Erythroblast (primary cell): ENCODE data around the gene NNT.
A peak's percentile ranks its signal among the peaks of the same experiment; 100 is the strongest.
"Not testable (repeated sequence)": the region's sequence is repeated elsewhere in the genome, so short reads cannot be mapped to it uniquely, and the experiment has no call there.

Source experiments
- DNase-seq, 2 experiments: peaks; one replicate each; lab custom pipeline; 2025; lab: John Stamatoyannopoulos, UW
- GATA1 ChIP-seq: IDR thresholded peaks from 2 replicates; pipeline ENCODE4 v1.6.1; 2011; ENCODE audit warnings: low read depth, mild to moderate bottlenecking, control low read depth, low read length, moderate library complexity
- POLR2A ChIP-seq: IDR thresholded peaks from 2 replicates; pipeline ENCODE4 v1.6.1; 2011; ENCODE audit warnings: mild to moderate bottlenecking, low read length

Gene NNT

DNA sequence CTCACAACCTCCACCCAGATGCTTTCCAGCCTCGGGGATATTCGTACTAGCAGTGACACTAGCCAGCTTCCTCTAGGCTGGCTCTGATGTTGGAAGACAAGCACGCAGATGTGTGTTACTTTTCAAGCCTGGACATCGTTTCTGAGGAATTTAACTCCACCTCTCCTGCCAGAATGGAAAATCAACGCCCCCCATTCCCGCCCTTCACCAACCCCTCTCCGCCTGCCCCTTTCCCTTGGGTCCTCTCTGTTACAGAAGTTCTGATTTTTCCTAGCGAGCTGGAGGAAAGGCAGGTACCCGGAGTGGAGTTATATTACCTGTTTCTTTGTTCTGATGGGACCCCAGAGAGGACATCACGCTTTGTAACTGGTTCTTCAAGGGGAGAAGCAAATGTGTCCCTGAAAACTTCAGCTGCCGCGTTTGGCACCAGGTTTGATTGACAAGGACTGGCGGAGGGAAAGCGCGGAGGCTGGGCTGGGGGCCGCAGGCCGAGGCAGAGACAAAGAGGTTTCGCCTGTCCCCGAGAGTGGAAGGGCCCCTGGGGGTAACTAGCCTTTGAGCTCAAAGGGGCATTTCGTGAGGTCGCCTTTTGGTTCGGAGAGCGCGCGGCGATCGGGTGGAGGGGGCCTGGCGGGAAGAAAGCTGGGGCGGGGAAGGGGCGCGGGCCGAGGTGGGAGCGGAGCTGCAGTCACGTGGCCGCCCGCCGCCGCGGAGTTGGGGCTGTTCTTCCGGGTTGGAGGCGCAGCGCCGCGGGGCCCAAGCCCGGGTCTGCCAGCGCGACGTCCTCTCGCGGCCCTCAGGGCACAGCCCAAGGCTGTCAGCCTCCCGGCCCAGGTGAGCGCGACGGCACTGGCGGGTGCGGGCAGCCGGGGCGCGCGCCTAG, at the start of gene NNT:
Gene NNT, plus strand, starts transcription at position 720 of the 883 bp plus-strand sequence. CDS start 6,016 bp downstream, outside the sequence.
- no peak for TF ChIP-seq POLR2A
- no peak for TF ChIP-seq GATA1

DNA sequence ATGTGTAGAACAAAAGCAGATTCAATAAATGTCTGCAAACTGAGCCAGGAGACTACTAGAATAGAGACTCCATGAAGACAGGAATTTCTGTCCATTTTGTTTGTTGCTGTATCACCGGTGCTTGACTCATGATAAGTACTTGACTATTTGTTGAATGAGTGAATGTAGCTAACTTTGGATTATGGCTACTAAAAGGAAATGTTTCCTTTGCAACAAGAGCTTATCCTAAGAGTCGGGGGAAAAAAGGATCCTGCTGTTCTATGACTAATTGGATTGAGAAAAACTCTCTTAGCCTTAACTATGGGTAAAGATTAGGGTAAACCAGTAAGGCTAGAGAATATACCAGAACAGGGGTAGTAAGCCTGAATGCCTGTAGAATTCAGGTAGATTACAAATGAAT, 49.6 kb upstream of the NNT start:
- no peak for DNase-seq
- TF ChIP-seq GATA1 = no peak
- no peak for TF ChIP-seq POLR2A

More for the DNA sequence above, at the start of gene NNT:
- peak; percentile 83 to 85 for DNase-seq

DNA sequence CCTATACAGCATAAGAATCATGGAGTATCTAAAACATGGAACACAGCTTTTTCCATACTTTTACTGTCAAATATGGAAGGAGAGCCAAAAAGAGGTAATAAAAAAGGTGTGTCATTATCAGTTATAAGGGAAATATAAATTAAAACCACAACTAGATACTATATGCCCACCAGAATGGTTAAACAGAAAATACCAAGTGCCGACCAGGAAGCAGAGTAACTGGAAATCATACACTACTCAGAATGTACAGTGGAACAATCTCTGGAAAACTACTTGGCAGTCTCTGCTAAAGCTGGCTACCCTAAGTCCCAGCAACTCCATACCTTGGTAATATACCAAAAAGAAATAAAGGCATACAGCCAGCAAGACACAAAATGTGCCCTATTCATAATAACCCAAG, 48.5 kb upstream of the NNT start:
- TF ChIP-seq POLR2A (no peak), GATA1 (no peak)
- DNase-seq = no peak

DNA sequence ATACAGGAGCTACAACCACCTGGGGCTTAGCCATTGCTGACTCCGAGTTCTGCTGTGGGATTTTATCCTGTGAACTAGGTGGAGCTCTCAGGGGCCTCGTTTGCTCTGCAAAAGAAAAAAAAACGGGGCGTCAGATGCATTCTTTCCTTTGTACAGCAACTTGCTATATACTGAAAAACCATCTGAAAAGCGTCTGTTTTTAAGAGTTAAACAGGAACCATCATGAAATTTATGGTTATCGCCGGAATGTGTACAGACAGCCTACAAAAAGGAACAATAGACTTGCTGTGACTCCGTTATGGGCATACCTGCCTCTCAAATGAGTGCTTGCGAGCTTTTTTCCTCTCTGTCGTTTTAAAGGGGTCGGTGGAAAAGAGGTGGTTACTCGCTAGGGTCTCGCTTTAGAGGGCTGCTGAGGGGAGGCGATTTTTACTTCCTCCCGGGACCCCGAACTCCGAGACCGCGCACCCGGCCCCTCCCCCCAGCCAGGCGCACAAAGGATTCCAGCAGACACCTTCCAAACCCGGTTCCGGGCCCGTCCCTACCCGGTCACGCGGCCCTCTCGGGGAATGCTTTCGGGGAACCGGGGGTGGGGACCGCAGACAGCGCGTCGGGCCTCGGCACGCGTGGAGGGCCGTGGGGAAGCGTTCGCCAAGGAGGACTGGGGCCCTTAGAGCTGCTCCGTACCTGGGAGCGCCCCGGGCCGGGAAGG, 46.9 kb upstream of the NNT start:
- no peak for TF ChIP-seq GATA1
- peak; percentile 71 to 76 for DNase-seq

DNA sequence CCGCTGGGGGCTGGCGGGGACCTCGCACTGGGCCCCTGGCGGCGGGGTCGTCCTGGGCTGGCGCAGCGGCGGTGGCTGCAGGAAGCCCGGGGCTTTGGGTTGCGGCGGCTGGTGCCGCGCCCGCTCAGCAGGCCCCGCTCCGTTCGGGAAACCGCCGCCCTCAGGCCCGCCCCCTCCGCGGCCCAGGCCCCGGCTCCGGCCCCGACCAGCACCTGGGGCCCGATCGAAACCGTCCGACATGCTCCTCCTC, 46.4 kb upstream of the NNT start:
- DNase-seq = not testable (repeated sequence)

DNA sequence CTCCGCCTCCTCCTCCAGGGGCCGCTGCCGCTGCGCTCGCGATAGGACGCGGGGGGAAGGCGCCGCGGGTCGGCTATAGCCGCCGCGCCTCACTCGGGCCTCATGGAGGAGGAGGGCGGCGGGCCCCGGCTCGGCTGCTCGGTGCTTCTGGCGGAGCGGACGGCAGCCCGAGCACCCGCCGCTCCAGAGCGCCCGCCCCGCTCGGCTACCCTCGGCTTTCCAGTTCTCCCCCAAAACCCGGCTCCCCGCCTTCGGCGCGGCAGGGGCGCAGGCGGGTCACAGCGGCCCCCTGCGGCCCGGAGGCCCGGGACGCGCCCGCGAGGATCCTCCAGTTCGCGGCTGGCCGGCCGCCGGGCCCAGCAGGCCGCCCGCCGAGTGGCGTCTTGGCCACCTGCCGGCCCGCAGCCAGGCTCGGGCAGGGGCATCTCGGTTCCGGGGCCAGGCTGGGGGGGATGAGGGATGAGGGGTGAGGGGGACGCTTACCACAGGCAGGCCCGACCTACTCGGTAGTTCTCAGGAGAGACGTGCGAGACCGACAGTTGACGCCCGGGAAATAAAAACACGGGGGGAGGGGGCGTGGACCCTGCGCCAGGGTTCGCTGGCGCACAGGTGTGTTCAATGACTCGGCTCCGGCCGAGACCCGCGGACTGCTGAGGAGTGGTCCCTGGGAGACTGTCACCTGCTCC, 46.0 kb upstream of the NNT start, which contains the start of gene PAIP1:
Gene PAIP1, minus strand, starts transcription at position 221 of the 686 bp plus-strand sequence. CDS start 231 bp downstream, outside the sequence.
- TF ChIP-seq POLR2A = peak; percentile 80
- no peak for TF ChIP-seq GATA1

DNA sequence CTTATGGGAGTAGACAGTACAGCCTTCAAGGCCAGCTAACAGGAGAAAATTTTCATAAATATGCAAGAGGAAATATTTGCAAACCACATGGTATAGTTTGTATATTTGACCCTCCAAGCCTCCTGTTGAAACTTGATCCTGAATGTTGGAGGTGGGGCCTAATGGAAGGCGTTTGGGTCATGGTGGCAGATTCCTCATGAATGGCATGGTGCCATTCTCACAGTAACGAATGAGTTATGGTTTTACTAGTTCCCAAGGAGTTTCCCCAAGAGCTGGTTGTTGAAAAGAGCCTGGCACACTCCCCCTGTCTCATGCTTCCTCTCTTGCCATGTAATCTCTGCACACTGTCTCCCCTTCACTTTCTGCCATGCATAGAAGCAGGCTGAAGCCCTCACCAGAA, 42.9 kb upstream of the NNT start:
- no peak for DNase-seq
- no peak for TF ChIP-seq POLR2A
- no peak for TF ChIP-seq GATA1

More for the DNA sequence above, 46.0 kb upstream of the NNT start, which contains the start of gene PAIP1:
- DNase-seq = peak; percentile 93 to 96

DNA sequence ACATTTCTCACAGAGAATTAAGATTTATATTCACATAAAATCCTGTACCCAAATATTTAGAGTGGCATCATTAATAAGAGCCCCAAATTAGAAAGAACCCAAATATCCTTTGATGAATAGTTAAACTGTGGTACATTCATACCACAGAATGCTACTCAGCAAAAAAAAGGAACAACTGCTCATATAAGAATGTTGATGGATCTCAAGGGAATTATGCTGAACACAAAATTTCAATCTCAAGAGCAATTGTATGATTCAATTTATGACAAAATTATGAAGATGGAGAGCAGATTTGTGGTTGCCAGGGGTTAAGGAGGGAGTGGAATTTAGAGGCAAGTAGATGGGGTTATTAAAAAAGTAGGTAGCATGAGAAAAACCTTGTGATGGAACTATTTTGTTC, 41.6 kb upstream of the NNT start:
- TF ChIP-seq GATA1 (no peak), POLR2A (no peak)
- DNase-seq = no peak

DNA sequence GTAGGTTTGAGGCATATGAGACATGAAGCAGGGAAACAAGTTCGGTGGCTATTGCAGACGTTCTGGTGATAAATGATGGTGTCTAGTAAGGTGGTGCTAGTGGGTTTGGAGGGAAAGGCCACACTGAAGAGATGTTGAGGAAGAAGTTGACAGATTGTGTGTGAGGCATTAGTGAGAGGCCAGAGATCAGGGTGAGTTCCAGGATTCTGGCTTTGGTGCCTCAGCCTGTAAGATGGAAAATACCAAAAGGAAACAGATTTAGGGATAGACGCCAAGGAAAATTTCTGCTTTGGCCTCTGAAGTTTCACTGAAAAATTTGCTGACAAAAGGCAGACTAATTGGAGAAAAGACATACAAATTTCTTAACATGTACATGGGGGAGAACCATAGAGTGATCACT, 39.7 kb upstream of the NNT start:
- no peak for DNase-seq
- TF ChIP-seq GATA1 (no peak), POLR2A (no peak)

DNA sequence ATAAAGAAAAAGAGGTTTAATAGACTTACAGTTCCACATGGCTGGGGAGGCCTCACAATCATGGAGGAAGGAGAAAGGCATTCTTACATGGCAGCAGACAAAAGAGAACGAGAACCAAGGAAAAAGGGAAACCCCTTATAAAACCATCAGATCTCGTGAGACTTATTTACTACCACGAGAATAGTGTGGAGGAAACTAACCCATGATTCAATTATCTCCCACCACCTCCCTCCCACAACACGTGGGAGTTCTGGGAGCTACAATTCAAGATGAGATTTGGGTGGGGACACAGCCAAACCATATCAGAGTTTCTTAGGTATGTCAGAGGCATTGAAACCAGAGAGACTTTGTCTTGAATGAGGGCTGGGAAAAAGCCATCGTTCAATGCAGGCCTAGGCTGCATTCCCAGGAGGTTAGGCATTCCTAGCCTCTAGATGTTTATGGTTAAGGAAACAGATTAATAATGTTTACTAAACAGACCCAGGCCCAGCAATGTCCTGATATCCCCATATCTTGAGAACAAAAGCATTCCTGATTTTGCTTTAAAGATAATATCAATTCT, 38.6 kb upstream of the NNT start:
- TF ChIP-seq POLR2A (no peak), GATA1 (no peak)
- no peak for DNase-seq

DNA sequence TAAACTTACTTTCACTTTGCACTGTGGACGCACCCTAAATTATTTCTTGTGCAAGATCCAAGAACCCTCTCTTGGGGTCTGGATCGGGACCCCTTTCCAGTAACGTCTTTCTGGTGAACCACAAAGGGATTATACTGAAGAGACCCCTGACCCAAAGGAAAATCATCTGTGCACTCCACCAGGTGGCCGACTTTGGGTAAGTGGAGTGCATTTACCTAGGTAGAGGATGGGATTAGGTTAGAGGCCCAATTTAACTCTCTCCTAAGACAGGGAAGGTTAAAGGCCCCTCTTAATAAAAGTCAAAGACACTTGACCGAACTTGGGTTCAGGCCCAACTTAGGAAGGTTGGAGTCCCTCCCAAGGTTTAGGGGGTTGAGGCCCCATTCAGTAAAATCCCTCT, 37.9 kb upstream of the NNT start:
- no peak for DNase-seq
- TF ChIP-seq POLR2A (no peak), GATA1 (no peak)

DNA sequence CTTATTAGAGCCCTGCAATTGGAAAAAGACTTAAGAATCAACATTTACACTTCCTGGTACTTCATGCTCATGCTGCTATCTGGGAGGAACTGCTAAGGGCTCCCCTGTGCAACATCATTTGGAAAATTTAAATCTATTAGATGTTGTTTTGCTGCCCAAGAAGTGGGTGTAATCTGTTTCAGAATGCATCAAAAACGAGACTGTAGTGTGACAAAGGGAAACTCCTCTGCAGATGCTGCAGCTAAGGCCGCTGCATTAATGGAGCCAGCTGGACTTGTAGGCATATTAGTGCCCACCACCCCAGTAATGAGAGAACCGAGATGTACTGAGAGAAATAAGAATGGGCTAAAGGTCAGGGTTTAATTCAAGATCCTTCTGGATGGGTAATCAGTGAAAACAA, 35.0 kb upstream of the NNT start:
- no peak for TF ChIP-seq GATA1
- no peak for TF ChIP-seq POLR2A
- DNase-seq = no peak

DNA sequence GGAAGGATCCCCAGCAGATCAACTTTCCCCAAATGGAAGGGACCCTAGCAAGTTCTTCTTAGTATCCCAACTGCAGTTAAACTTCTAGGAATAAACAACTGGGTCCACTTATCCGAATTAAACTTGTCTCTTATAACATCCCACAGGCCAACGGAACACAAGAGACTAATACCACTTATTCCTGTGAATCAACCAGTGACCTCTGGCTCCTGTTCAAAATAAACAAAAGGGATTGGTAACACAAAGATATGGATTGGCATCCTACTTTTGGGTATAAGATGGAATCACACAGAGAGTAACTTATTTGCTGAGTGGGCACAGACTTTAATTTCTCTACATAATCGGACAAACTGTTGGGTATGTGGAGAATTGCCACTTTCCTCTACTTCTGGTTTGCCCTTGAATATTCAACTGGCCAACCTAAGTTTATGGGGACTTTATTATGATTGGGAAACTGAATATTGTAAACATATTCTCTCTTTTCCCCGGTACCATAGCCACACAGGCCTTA, 33.7 kb upstream of the NNT start:
- DNase-seq = no peak
- TF ChIP-seq GATA1 (no peak), POLR2A (no peak)

DNA sequence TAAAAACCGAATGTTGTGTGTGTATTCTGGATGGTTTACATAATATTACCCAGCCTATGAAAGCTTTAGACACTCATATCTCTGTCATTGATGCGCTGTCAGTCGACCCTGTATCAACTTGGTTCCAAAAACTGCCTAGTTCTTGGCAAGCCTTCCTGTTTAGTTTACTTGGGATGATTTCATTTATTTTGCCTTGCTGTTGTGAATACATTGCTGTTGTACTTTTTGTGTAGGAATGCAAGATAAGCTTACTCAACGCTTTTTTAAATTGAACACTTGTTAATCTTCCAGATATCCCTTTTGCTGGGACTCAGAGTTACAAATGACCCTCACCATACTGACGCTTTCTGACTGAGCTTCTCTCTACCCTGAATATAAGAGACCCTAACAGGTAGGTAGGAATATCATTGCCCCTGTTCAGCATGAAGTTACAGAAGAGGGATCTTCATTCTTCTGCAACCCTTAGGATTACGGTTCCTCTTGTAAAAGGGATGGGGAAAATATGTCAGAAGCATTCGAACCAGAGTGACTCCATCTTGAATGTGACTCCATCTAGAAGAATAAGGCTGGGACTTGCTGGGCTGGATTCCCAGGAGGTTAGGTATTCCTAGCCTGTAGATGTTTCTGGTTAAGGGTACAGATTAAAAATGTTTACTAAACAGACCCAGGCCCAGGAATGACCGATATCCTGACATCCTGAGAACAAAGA, 32.4 kb upstream of the NNT start:
- TF ChIP-seq GATA1 (no peak), POLR2A (no peak)
- DNase-seq = no peak
